GM18873 (cell line): ENCODE results near the gene ETFA.
"Not testable (repeated sequence)": the region's sequence is repeated elsewhere in the genome, so short reads cannot be mapped to it uniquely, and the experiment has no call there.

Source experiments
- ATAC-seq: cut with Tn5 transposase; IDR thresholded peaks from one replicate; pipeline ENCODE4 v1.9.1; 2021; ENCODE audit warnings: mild to moderate bottlenecking, moderate library complexity, moderate number of reproducible peaks; ENCODE audit not compliant: unreplicated experiment, low FRiP score

ETFA gene

GRCh38 chr15:76285241-76285825 is 25.9 kb downstream of the ETFA start:
- ATAC-seq = no peak

DNA sequence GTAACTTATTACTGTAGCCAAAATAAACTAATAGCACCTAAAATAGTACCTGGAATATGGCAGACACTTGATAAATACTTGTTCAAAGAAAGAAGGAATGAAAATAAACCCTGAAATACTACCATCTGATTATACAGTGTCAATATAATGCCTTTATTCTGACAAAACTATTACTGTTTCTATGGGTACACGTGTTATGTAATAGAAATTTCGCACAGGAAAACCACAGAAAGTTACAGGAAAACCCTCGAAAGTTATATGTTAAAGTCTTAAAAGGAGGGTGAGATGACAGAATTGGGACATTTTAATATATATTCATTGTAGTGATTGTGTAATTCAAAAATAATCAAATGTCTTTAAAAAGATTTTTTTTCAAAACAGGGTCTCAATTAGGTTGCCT is 28.8 kb downstream of the ETFA start:
- ATAC-seq = no peak

- no peak for ATAC-seq
These were observed 32.6 kb downstream of the ETFA start for GRCh38 chr15:76278651-76279050.

- no peak for ATAC-seq
These were observed 36.4 kb downstream of the ETFA start for GRCh38 chr15:76274821-76275220.

DNA sequence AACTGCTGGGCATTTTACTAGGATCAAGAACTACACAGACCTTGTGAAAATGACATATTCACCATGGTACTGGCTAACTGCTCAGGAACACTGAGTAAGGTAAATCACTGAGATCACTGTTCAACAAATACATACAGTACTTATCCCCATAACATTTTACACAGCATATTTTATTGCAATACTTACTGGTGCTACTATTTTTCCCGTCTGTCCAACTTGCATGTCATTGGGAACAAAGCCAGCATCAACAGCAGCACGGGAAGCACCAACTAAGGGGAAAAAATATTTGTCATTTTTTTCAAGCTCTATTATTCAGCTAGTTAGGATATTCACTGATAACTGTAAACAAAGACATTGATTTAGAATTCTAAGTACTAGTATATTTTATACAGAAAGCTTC is 37.0 kb downstream of the ETFA start:
- ATAC-seq = no peak

- no peak for ATAC-seq
These were observed 40.4 kb downstream of the ETFA start for GRCh38 chr15:76270876-76271275.

- no peak for ATAC-seq
These were observed 44.2 kb downstream of the ETFA start for GRCh38 chr15:76267077-76267476.

GRCh38 chr15:76265769-76266168 is 45.5 kb downstream of the ETFA start:
- ATAC-seq = not testable (repeated sequence)

DNA sequence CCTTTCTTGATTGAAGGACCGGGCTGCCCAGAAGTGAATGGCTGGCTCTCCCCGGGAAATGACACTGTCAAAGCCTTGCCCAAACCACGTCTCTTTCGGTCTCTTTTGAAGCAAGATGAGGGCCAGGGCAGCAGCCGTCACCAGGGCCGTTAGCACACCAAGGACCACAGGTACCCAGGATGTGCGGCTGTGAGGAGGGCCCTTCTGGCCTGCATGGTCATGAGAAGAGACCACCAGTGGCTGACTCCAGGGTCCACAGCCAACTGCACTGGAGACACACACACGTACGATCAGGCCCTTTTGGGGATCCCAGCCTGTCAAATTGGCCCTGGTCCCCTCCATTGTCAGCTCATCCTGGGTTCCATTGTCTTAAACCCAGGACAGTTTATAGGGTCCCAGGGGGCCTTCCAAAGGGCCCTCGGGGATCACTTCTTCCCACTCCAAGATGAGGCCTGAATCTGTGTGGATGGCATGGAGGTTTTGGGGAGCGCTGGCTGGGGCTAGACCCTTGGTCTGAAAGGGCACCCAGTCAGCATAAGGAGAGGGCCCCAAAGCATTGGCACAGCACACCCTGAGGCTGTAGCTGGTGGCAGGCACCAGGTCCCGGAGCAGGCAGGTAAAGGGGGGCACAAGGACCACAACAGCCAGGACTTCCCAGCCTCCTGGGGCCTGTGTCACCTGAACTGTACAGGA is 50.9 kb downstream of the ETFA start:
- ATAC-seq = no peak

- no peak for ATAC-seq
These were observed 51.9 kb downstream of the ETFA start for GRCh38 chr15:76259392-76259791.

DNA sequence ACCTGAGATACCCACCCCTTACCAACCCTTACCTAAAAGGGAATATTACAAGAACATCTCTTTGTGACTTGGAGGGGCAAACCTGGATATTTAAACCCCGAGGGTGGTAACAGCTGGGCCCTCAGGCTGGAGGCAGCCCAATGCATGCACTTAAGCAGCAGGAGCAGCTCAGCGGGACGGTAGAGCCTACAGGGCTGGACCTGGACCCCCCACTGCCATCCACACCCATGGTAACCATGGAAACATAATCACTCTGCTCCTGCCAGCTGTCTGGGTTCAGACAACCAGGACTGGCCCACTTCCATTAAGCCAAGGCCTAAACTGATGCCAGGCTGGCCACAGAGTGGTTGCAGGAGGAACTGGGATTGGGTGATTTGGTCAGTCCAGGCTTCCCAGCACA is 52.8 kb downstream of the ETFA start:
- ATAC-seq = no peak

DNA sequence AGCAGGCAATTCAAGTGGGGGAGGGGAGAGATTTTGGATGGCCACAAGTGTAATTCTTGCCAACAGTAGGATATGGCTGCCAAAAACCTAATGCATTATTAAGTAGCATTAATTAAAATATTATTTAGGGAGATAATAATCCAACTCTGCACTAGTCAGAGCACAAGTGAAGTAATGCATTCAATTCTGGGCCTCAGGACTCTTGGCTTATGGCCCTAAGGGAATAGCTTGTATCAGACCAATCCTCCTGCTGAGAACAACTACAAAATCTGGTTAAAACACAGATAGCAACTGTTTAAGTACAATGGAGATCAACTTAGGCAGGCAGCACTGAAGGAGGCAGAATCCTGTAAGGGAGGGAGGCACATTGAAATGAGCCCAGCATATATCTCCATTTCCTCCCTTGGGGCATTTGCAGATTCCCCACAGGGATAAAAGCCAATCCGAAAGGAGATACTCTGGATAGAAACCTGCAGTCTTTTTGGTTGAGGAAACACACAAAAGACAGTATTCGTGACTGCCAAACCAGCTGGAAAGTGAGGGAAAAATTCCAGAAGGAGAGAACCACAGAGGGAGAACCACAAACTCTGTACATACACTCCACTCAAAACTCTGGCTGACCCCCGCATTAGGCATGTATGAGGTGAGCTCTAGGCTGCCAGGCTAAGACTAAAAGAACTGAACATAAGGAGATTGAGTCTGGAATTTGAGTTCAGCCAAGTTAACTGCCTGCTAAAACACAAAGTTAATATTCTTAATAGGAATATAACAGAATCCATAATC is 57.4 kb downstream of the ETFA start:
- no peak for ATAC-seq

GRCh38 chr15:76252249-76252648 is 59.0 kb downstream of the ETFA start:
- no peak for ATAC-seq

DNA sequence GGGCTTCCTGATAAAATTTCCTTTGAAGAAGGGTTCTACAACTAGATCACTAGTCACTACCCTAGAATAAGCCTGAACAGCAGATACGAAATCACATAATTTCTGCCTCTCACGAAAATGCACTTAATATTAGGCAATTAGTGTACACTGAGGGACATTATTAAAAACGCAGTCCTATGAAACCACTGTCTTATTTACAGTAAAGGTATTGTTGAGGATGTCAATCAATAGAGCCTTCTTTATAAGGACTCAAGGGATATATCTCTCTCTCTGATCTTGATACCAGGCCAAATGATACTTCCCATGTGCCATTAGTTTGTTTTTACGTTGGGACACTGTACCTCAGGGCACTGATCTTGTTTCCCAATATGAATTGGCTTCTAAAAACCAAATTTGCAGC is 59.6 kb downstream of the ETFA start:
- no peak for ATAC-seq

DNA sequence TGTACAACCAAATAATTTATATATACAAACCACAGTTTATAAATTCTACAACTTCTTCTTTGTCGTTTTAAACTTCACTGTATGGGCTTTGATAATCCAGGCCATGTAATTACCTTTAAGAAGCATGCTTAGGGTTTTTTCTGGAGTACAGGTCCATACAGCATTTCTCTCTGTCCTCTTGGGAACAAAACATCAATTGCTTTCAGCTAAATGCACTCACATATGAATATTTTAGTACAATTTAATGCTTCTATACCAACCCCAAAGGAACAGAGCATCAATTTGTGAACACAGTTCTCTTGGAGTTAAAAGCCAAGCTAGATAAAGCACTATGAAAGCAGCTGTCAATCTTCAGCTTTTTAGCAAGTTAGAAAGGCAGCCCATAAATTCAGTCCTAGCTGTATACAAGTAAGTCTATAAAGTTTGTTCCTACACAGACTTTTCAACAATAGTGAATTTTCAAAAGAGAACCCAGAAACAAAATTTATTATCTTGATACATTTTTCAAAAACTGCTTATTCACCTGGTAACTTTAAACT is 66.1 kb downstream of the ETFA start:
- no peak for ATAC-seq

- ATAC-seq = no peak
These were observed 71.5 kb downstream of the ETFA start for GRCh38 chr15:76239786-76240185.

DNA sequence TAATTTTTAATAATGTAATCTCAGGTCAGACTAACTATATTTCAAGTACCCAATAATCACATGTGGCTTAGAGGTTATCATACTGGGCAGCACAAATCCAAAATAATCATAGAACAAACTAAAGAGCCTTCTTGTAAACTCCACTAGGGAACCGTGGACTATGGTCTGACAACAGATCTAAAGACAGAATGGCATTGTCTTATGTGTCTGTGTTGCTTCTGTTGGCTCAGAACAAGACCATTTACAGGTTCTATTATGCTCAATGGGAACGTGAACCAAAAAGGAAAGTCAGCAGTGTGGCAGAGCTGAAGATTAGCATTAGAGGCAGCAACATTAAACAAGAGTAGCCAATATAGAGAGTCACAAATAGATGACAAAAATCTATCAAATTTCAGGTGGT is 74.9 kb downstream of the ETFA start:
- no peak for ATAC-seq

DNA sequence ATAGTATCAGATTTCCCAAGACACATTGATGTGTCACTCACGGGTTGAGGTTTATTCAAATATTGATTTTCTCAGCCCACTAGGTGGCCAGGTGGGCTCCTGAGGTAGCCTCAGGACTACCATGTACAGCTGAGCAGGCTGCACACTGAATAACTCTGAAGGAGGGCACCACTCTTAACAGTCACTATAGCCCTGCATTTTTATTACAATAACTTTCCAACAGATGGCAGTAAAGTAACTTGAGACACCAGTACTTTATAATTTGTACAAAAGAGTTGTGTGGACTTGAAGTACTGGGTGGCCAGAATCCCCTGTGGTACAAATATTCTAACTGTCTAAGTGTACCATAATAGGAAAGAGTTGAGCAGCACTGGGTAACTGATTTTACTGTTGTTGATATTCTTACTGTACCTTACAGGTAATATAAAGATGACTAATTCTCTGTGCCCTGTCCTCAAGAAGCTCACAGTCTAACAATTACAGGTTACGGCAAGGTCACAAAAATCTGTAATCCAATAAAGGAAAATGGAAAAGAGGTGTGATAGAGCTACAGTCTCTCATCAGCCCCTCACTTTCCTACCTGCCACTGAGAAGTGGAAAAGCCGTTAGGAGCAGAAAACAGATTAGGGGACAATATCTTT is 76.0 kb downstream of the ETFA start:
- ATAC-seq = no peak

- no peak for ATAC-seq
These were observed 76.9 kb downstream of the ETFA start for GRCh38 chr15:76234337-76234889.

- ATAC-seq = no peak
These were observed 77.3 kb downstream of the ETFA start for GRCh38 chr15:76233921-76234320.

GRCh38 chr15:76229266-76229665 is 82.0 kb downstream of the ETFA start:
- no peak for ATAC-seq
